GM21737 (cell line): ENCODE data around the gene SREBF2.
A peak's percentile ranks its signal among the peaks of the same experiment; 100 is the strongest.
"Not testable (repeated sequence)": the region's sequence is repeated elsewhere in the genome, so short reads cannot be mapped to it uniquely, and the experiment has no call there.

ENCODE experiments used
- ATAC-seq: cut with Tn5 transposase; IDR thresholded peaks from one replicate; pipeline ENCODE4 v1.9.1; 2021; ENCODE audit warnings: mild to moderate bottlenecking, moderate library complexity; ENCODE audit not compliant: unreplicated experiment

The SREBF2 gene

DNA sequence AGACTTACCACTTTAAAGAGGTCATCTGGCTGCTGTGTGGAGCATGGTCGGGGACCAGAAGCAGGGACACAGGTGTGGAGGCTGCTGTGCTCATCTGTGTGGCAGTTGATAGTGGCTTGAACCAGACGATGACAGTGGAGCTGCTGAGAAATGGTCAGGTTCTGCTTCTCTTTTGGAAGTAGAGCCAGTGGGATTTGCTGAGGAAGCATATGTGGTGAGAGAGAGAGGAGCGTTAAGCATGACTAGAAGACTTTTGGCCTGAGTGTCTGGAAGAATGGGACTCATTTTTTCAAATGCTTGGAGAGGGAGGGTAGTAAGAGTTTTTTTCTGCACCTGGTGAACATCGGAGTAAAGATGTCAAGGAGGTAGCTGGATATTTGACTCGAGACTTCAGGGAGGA lies 12.5 kb upstream of the SREBF2 start:
- no peak for ATAC-seq

GRCh38 chr22:41821471-41822316 lies 11.2 kb upstream of the SREBF2 start:
- no peak for ATAC-seq

DNA sequence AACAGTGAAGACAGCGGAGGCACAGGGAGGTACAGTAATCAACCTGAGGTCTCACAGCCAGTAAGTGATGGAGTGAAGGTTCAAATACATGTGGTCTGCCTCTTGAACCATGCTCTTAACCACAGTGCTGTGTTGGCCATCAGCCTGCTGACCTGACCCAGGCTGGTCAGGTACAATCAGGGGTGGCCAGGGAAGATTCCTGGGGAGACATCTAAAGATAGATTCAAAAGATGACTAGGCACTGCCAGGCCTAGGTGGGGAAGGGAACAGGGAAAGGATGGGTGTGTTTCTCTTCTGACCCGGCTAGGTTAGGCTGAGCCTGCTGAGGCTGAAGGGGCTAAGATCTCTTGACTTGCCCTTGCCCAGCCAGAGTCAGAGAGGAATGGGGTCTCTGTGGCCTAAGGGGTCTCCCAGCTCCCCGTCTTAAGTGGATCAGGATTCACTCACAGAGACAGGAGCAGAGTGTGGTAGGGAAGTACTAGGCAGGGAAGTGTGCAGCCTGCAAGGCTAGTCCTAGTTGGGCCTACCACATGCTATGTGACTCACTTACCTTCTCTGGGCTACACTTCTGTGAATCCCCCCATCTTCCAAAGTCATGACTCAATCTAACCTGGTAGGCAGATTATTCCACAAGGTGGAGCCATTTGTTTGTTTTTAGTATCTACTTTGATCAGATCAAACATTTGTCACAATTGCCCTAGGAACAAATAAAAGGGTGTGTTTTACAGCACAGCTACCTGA lies 10.4 kb upstream of the SREBF2 start:
- no peak for ATAC-seq

- no peak for ATAC-seq
Observed at GRCh38 chr22:41823797-41824196, 9.1 kb upstream of the SREBF2 start.

DNA sequence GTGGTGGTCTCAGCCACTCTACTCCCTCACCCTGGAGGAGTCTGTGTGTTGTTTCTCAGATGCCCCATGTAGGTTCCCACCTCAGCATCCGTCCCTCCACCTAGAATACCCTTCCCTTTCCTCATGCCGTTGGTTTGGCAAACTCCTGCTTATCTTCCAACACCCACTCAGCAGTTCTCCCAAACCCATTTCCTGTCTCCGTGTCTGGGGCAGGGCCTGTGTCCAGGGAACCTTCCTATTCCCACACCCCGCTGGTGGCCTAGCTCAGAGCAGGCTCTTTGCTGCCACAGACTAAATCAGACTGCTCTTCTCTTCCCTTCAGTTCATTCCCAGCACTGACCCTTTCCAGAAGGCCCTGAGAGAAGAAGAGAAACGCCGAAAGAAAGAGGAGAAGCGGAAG lies 7.5 kb upstream of the SREBF2 start:
- ATAC-seq, result no peak

DNA sequence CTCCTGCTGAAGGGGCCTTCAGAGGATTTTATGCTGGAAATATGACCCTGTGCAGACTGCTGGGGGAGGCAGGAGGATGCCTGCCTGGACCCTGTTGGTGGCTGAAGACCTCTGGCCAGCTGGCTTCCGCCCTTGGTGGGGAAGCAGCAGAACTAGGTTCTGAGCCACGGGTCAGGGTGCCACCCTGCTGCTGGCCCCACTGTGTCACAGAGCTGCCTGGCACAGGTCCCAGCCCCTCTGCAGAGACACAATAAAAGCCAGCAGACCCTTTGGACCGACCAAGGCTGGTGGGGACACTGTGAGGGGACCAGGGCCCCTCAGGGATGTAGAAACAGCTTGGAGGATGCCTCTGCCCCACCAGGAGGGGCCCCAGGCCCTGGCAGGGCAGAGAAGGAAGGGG lies 6.9 kb upstream of the SREBF2 start:
- ATAC-seq, result no peak

GRCh38 chr22:41826430-41827383 lies 6.2 kb upstream of the SREBF2 start:
- ATAC-seq, result no peak

- ATAC-seq, result no peak
Observed at GRCh38 chr22:41827671-41828070, 5.2 kb upstream of the SREBF2 start.

DNA sequence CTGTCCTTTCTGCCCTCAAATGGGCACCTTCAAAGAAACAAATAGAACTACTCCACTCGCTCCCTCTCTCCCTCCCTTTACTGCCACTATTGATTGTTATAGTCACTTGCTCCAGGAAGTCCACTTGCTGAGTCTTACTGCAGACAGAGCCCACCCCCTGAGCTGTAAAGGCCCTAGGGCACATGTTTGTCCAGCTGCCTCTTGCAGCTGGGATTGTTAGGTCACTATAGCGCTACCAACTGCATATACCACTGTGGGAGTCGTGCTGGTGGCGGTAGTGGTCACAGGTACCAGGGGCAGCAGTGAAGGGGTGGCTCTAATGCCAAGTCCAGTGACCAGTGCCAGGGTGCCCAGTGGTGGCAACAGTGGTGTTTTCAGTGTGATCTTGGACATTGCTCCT lies 4.4 kb upstream of the SREBF2 start:
- no peak for ATAC-seq

DNA sequence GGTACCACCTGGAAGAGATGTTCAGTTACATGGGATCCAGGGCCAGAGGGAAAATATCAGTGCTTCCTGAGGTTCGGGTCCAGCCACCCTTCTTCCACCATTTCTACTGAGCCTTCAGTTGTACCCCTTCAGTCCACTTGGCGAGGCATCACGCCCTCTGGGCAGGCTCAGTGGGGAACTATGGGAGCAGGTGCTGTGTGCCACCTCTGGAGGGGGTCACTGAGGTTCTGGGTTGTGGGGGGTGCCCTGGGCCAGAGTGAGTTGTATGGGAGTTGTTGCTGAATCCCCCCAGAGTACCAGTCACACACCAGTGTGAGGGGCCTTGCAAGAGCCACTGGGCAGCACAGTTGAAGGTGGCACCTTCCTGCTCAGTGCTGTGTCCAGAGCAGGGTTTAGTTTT lies 2.7 kb upstream of the SREBF2 start:
- ATAC-seq, result no peak

GRCh38 chr22:41831383-41831782 lies 1.5 kb upstream of the SREBF2 start:
- ATAC-seq, result no peak

GRCh38 chr22:41831828-41832552 lies 915 bp upstream of the SREBF2 start:
- no peak for ATAC-seq

- peak; percentile 13 for ATAC-seq
Observed at GRCh38 chr22:41833369-41834004, 582 bp downstream of the SREBF2 start.

GRCh38 chr22:41834005-41834944 lies 1.4 kb downstream of the SREBF2 start:
- ATAC-seq, result no peak

GRCh38 chr22:41835462-41835861 lies 2.6 kb downstream of the SREBF2 start:
- ATAC-seq, result not testable (repeated sequence)

- no peak for ATAC-seq
Observed at GRCh38 chr22:41836551-41836950, 3.6 kb downstream of the SREBF2 start.

DNA sequence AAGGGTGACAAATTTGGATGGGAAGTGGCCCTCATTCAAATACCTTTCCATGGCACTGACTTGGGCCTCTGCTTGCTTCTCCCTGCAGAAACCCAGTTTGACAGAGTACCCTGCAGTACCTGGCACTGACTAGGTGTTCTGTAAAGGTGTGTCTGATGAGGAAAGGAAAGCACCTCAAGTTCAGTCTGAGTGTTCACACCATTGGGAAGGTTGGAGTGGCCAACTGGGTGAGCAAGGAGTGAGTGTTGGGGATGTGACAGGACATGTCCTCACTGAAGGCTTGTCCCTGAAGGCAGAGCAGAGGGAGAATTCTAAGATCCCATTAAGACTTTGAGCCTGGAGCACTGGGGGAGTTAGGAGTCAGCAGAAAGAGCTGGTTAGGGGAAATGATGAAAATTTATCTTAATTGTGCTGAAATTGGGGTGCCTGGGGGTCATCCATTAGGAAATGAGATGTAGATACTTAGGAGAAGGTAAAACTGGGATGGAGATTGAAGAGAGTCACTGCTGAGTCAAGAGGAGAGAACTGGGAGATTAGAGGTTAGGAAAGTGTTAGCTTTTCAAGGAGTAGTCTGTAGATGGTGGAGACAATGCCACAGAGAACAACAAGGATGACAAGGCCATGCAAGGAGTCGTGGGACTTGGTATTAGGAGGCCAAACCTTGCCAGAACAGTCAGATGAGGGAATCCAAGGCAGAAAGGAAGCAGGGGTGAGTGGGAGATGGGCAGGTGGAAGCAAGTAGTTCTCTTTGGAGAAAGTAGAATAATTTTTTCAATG lies 6.1 kb downstream of the SREBF2 start:
- ATAC-seq, result no peak

DNA sequence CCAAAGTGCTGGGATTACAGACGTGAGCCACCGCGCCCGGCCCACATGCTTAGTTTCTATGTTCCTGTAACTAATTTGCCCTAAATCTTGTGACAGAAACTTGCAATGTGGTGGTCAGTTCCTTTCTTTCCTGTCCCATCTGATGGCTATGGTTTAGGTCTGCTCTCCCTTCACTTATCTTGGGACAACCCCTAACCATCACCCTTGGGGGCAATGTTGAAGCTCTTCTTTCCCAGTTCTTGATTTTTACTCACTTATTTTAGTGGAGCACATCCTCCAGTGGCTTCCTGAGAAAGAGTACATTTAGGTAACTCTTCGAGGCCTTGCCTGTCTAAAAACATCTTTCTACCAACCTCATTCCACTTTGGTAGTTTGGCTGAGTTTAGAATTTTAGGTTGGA lies 7.3 kb downstream of the SREBF2 start:
- no peak for ATAC-seq
